GM18498 (cell line): ENCODE results near the gene ELP1.
A peak's percentile ranks its signal among the peaks of the same experiment; 100 is the strongest.
"Not testable (repeated sequence)": the region's sequence is repeated elsewhere in the genome, so short reads cannot be mapped to it uniquely, and the experiment has no call there.

ENCODE experiments used
- ATAC-seq: cut with Tn5 transposase; IDR thresholded peaks from one replicate; pipeline ENCODE4 v1.9.1; 2021; ENCODE audit warnings: mild to moderate bottlenecking, moderate library complexity; ENCODE audit not compliant: unreplicated experiment

The ELP1 gene

GRCh38 chr9:108928386-108928785, 5.5 kb downstream of the ELP1 start:
- ATAC-seq: no peak

GRCh38 chr9:108924466-108924865, 9.5 kb downstream of the ELP1 start:
- ATAC-seq: no peak

GRCh38 chr9:108921200-108921599, 12.7 kb downstream of the ELP1 start:
- ATAC-seq: no peak

- not testable (repeated sequence) for ATAC-seq
Observed at GRCh38 chr9:108920401-108920800, 13.5 kb downstream of the ELP1 start.

GRCh38 chr9:108919517-108919916, 14.4 kb downstream of the ELP1 start:
- ATAC-seq: no peak

- ATAC-seq: no peak
Observed at GRCh38 chr9:108913391-108913790, 20.5 kb downstream of the ELP1 start.

- ATAC-seq: no peak
Observed at GRCh38 chr9:108911820-108912219, 22.1 kb downstream of the ELP1 start.

GRCh38 chr9:108910914-108911313, 23.0 kb downstream of the ELP1 start:
- ATAC-seq: no peak

GRCh38 chr9:108910402-108910801, 23.5 kb downstream of the ELP1 start:
- ATAC-seq: no peak

GRCh38 chr9:108905494-108905893, 28.4 kb downstream of the ELP1 start:
- ATAC-seq: no peak

GRCh38 chr9:108904161-108904560, 29.8 kb downstream of the ELP1 start:
- no peak for ATAC-seq

- no peak for ATAC-seq
Observed at GRCh38 chr9:108903420-108904103, 30.4 kb downstream of the ELP1 start.

GRCh38 chr9:108900176-108900575, 33.7 kb downstream of the ELP1 start:
- ATAC-seq: no peak

GRCh38 chr9:108899023-108899695, 34.8 kb downstream of the ELP1 start:
- ATAC-seq: not testable (repeated sequence)

- ATAC-seq: no peak
Observed at GRCh38 chr9:108897324-108898096, 36.4 kb downstream of the ELP1 start.

GRCh38 chr9:108894225-108894997, 39.5 kb downstream of the ELP1 start:
- no peak for ATAC-seq

- ATAC-seq: no peak
Observed at GRCh38 chr9:108889649-108890067, 44.3 kb downstream of the ELP1 start.

GRCh38 chr9:108886594-108887271, 47.2 kb downstream of the ELP1 start:
- ATAC-seq: not testable (repeated sequence)

GRCh38 chr9:108885643-108886348, 48.1 kb downstream of the ELP1 start:
- ATAC-seq: peak; percentile 99

GRCh38 chr9:108884701-108885100, 49.2 kb downstream of the ELP1 start:
- ATAC-seq: no peak
